ENCODE data around the gene RXFP2.

- TF ChIP-seq CTCF (IDR thresholded peaks at IDR 0.05) (no peak), POLR2A (IDR thresholded peaks at IDR 0.05) (no peak)
Observed at GRCh38 chr13:31850041-31850555, 110.8 kb downstream of the RXFP2 start.
